Prostate gland (tissue), 2 donors: ENCODE results near the gene MCAM. TPM values are rescaled to one million over a fixed set of nuclear protein-coding genes. Genes with fewer than 3 reads are reported as not detected.
A peak's percentile ranks its signal among the peaks of the same experiment; 100 is the strongest.

Experiments
- DNase-seq: peaks from one replicate; pipeline ENCODE4 v3.0.0-alpha.2; 2019; ENCODE audit warnings: low spot score
- H3K27ac ChIP-seq, 2 donors: fragments of 200-600 bp; sonication (generic); 2 replicates each; pipeline ENCODE4 v1.5.1; 2017 to 2019
- H3K27me3 ChIP-seq: fragments of 200-600 bp; sonication (generic); replicated peaks from 2 replicates; pipeline ENCODE4 v1.5.1; 2019; ENCODE audit not compliant: insufficient read depth
- H3K36me3 ChIP-seq, 2 donors: fragments of 200-600 bp; sonication (generic); 1 replicate in 1 of 2; 2 replicates in 1 of 2; pipeline versions ENCODE4 v1.5.1 to v1.8.1; 2017 to 2019
- H3K4me1 ChIP-seq: fragments of 200-600 bp; sonication (generic); replicated peaks from 2 replicates; pipeline ENCODE4 v1.5.1; 2019
- H3K4me3 ChIP-seq, 2 donors: fragments of 200-600 bp; sonication (generic); 2 replicates each; pipeline ENCODE4 v1.5.1; 2017 to 2019
- H3K9me3 ChIP-seq: fragments of 200-600 bp; sonication (generic); 2 replicates; pipeline ENCODE4 v1.5.1; 2017
- CTCF ChIP-seq, 4 experiments: fragments of 200-600 bp in 2 of 4; fragments of 450-650 bp in 2 of 4; sonication (generic) in 2 of 4; IDR thresholded peaks; 1 replicate in 3 of 4; 2 replicates in 1 of 4; pipeline ENCODE4 v1.5.1; 2016 to 2019; ENCODE audit warnings: antibody characterized with exemption in 4 of 4, mild to moderate bottlenecking in 2 of 4, moderate library complexity in 2 of 4
- POLR2A ChIP-seq: fragments of 450-650 bp; IDR thresholded peaks from one replicate; pipeline ENCODE4 v1.6.1; 2016; ENCODE audit warnings: antibody characterized with exemption, mild to moderate bottlenecking
- POLR2AphosphoS5 ChIP-seq: sonication (generic); formaldehyde crosslinking; IDR thresholded peaks from one replicate; pipeline ENCODE4 v1.6.1; 2017; ENCODE audit warnings: antibody characterized with exemption
- WGBS: methylation state at CpG from one replicate; pipeline ENCODE4 v1.1.5; 2018; 5-methylcytosine and 5-hydroxymethylcytosine counted together
- intact Hi-C: fragments of 100-400 bp; cut with DNase I; formaldehyde crosslinking; loops from one replicate; pipeline ENCODE4 v1.14.2; 2022
- total RNA-seq, 2 donors: library from RNA; depleted of rRNA; stranded (reverse); fragments of >200 nt; gene quantifications; one replicate each; pipeline ENCODE4 v1.1.0, GENCODE V29; 2016

The MCAM gene
- total RNA-seq, 2 donors from 2014 or later = 156 to 292 TPM

GRCh38 chr11:119338318-119338890 lies 21.5 kb upstream of the MCAM start:
- 19% methylated on average over 17 of the region's 17 CpGs for WGBS
- H3K4me1 ChIP-seq = peaks cover 20% of the 10 kb centered on the region
- H3K9me3 ChIP-seq = no peaks in the 10 kb centered on the region
- no peak overlapping the region for H3K4me3 ChIP-seq
- DNase-seq = peak; percentile 50
- H3K27me3 ChIP-seq = no peaks in the 10 kb centered on the region
- intact Hi-C loops = loop anchor here (2.0 kb wide), 1 partner anchor 132 kb away; the partner anchor contains the start of gene CBL
- TF ChIP-seq POLR2AphosphoS5 = peak; percentile 38
- TF ChIP-seq CTCF (IDR thresholded peaks at IDR 0.05) = peak; percentile 70 to 79 (median 72)
- no peak for TF ChIP-seq POLR2A
- H3K27ac ChIP-seq = peak overlapping the region in 1 of 2 donors; percentile 18
- no peaks in the 10 kb centered on the region for H3K36me3 ChIP-seq

GRCh38 chr11:119337581-119338317 lies 20.8 kb upstream of the MCAM start:
- TF ChIP-seq POLR2A (no peak), CTCF (IDR thresholded peaks at IDR 0.05) (no peak), POLR2AphosphoS5 (no peak)
- Histone ChIP-seq H3K4me1 (peaks cover 20% of the 10 kb centered on the region), H3K4me3 (no peak overlapping the region), H3K27ac (no peak overlapping the region), H3K9me3 (no peaks in the 10 kb centered on the region), H3K27me3 (no peaks in the 10 kb centered on the region), H3K36me3 (no peaks in the 10 kb centered on the region)
- no peak for DNase-seq
- WGBS = 36% methylated on average over 9 of the region's 9 CpGs
- intact Hi-C loops = loop anchor here (2.0 kb wide), 1 partner anchor 131 kb away; the partner anchor contains the start of gene CBL

GRCh38 chr11:119336744-119337469 lies 20.0 kb upstream of the MCAM start:
- H3K4me1 ChIP-seq = peaks cover 20% of the 10 kb centered on the region
- DNase-seq = no peak

More at GRCh38 chr11:119336744-119337469, 20.0 kb upstream of the MCAM start:
- intact Hi-C loops = no loop called here
- H3K4me3 ChIP-seq = no peak overlapping the region
- no peaks in the 10 kb centered on the region for H3K9me3 ChIP-seq
- TF ChIP-seq POLR2AphosphoS5 (no peak), CTCF (IDR thresholded peaks at IDR 0.05) (no peak), POLR2A (no peak)
- H3K36me3 ChIP-seq = no peaks in the 10 kb centered on the region
- H3K27ac ChIP-seq = no peak overlapping the region
- H3K27me3 ChIP-seq = no peaks in the 10 kb centered on the region
- 82% methylated on average over 9 of the region's 9 CpGs for WGBS
